HG02938 (cell line): ENCODE data around the gene LPP.

Experiments
- ATAC-seq: cut with Tn5 transposase; IDR thresholded peaks from one replicate; pipeline ENCODE4 v1.9.1; 2021; ENCODE audit warnings: mild to moderate bottlenecking, moderate library complexity; ENCODE audit not compliant: unreplicated experiment

Gene LPP

DNA sequence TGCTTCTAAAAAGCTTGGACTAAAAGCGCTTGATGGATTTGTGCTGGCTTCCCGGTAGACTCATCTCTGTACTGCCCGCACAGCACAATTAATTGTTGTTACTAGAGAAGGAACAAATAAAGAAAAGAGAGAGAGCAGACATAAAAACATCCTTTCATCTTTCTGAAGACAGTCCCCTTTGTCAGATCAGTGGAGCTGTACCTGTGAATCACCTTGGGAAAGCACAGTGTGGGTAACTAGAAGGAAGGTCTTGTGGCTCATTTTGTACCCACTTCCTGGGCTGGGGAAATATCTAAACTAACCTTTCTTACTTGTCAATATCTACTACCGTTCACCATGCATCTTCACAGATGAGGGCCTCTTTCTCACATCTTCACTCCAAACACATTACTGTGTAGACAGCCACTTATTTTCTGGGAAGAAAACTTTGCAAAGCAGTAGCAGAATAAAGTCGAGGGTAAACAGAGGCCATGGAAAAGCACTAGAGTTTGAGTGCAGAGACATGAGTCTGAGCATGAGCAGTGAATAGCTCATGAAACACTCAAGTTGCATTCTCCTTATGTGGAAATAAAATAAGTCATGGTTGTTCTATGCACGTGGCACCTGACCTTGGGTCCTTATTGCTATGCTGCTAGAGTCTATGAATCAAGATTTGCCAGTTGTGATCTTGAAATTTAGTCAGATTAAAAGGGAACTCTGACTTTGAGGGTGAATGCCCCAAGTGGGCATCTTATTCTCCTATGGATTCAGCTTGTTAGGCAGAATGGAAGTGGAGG lies 169.3 kb downstream of the LPP start:
- ATAC-seq, result no peak

DNA sequence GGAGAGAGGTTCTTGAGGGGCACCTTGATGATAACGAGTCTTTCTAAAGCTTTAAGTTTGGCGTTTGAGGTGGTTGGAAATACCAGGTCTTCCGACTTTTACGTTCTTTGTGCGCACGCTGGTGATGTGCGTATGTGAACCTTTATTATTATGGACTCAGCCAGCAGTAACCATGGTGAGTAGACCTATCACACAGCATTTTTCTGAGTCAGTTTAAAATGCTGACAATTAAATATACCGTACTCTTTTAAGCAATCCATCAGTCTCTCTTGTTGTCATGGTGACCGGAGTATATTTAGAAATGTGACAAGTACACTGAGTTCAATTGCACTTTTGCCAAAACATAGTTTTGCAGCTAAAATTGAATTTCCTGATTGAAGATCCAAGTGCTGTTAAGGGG lies 172.2 kb downstream of the LPP start:
- no peak for ATAC-seq

GRCh38 chr3:188326968-188327367 lies 173.0 kb downstream of the LPP start:
- ATAC-seq, result no peak

- ATAC-seq, result no peak
Measured at GRCh38 chr3:188327433-188327832, 173.5 kb downstream of the LPP start.

GRCh38 chr3:188330138-188330537 lies 176.2 kb downstream of the LPP start:
- no peak for ATAC-seq

DNA sequence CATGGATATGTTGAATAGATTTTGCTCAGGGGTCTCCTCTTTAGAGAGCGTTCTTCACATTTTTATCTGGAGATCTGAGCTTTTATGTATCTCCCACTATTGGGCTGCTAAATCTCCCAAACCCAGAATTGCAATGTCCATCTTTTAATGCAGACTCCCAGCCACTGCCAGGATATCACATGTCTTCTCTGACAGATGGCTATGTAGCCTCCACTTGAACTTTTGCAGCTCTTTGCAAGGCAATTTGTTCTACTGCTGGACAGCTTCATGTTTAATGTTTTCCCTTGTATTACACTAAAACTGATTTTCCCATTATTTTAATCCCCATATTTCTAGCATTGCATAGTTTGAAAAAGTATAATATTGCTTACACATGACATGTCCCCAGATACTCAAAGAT lies 177.2 kb downstream of the LPP start:
- ATAC-seq, result no peak

- no peak for ATAC-seq
Measured at GRCh38 chr3:188332085-188332484, 178.1 kb downstream of the LPP start.

GRCh38 chr3:188335656-188336055 lies 181.7 kb downstream of the LPP start:
- no peak for ATAC-seq

DNA sequence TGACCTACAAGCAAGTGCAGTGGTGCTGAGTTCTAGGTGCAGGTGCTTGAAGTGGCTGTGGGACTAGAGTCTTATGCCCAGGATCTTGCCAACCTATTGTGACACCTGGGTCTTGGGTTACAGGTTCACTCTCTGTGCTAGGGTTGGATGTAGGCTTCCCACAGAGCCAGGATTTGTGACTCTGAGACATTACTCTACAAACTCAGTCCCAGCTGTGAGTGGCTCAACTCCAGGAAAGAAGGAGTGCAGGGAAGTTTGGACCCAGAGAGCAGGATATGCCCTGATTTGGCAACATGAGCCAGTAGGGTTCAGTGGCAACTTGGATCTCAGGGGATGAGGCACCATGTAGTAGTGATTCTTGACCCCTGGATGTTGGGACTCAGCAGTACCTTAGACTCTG lies 182.2 kb downstream of the LPP start:
- ATAC-seq, result no peak

DNA sequence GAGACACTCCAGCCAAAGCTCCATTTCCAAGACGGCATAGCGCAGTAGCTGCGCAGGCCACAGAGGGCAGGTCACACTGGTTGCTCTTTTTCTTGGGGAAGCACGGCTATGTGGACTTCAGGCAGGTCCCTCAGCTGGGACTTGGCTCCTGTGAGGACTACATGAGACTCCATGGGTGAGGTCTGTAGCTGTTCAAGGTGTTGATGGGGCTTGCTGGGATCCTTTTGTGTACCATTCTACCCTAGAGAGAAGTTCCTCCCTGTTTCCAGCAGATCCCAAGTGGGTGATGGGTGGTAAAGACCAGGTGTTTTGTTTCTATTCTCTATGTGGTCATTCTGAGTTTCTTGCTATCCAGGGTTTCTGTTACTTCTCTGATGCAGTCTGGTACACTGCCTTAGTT lies 183.3 kb downstream of the LPP start:
- no peak for ATAC-seq

DNA sequence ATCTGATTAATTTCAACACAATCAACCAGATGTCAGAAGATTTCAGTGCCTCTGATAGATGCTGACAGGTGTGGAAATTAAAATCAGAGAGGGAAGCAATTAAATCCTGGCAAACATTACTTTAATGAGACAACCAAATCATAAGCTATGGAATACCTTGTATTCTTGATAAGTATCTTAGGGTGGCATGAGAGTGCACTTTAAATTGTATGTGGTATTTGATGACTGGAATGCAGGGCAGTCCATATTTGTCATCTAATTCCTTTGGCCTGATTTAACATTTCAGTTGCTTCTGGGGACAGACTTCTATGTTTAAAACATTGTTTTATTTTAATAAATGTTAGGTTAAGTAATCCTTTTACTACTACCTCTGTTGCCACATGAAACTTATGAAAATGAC lies 184.1 kb downstream of the LPP start:
- ATAC-seq, result no peak

DNA sequence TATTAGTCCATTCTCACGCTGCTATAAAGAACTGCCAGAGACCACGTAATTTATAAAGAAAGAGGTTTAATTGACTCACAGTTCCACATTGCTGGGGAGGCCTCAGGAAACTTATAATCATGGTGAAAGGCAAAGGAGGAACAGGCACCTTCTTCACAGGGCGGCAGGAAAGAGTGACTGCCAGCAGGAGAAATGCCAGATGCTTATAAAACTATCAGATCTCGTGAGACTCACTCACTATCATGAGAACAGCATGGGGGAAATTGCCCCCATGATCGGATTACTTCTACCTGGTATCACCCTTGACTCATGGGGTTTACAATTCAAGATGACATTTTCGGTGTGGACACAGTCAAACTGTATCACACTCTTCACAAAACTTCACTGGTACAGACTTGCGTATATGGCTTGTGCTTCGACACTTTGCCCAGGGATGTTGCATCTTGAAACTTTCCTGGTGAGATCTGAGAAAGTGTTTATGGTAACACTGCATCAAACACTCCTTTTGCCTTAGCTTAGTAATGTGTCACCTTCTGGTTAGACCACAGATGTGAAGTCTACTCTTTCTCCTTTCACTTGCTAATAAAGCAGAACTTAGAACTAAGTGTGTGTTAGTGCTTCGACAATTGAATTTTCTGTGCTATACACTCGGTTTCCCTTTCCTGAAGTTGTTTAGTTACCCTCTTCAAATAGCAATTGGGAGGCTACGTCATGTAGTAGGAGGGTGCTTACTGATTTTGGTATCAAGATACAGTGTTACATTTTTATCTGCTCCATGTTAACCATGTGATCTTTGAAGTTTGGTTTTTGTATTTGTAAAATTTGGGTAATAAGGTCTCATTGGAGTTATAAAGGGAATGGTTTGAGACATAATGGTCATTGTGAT lies 185.7 kb downstream of the LPP start:
- ATAC-seq, result peak; percentile 88

- no peak for ATAC-seq
Measured at GRCh38 chr3:188341501-188341900, 187.5 kb downstream of the LPP start.

- ATAC-seq, result peak; percentile 53
Measured at GRCh38 chr3:188342991-188343732, 189.2 kb downstream of the LPP start.

GRCh38 chr3:188343894-188344293 lies 189.9 kb downstream of the LPP start:
- ATAC-seq, result no peak

DNA sequence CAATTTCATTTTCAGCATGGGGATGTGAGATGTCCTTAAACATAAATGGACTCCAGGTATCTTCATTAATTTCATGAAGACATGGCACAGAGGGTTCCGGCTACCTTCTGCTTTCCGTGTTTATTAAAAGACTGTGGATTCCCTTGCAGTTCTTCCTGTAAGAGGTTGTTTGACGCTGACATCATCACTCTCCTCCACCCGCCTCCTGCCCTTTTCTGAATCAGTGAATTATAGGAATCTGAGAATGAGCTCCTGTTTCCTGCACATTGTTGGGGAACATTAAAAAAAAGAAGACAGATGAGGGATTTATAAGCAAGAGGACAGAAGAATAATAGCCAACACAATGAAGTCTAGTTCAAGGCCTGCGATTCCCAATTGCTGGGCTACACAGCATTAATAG lies 191.3 kb downstream of the LPP start:
- ATAC-seq, result no peak

GRCh38 chr3:188348435-188349244 lies 194.7 kb downstream of the LPP start:
- no peak for ATAC-seq

GRCh38 chr3:188349351-188349901 lies 195.5 kb downstream of the LPP start:
- no peak for ATAC-seq

DNA sequence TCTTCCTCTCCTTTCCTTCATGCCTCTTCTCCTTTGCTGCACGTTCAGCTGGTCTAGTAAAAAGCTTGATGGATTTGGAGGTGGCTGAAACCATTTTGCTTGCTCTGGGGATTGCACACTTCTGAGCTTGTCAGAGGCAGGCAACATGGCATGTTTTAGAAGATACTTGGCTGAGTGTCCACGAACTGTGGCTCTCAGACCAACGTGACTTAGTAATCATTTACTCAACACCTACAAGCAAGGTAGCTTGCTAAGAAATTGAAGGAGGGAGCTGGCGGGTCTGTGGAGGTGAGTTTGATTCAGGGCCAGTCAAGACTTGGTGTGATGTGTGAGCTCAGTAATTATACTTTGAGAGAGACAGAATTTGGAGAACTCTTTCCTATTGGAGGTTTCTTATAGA lies 196.0 kb downstream of the LPP start:
- no peak for ATAC-seq

DNA sequence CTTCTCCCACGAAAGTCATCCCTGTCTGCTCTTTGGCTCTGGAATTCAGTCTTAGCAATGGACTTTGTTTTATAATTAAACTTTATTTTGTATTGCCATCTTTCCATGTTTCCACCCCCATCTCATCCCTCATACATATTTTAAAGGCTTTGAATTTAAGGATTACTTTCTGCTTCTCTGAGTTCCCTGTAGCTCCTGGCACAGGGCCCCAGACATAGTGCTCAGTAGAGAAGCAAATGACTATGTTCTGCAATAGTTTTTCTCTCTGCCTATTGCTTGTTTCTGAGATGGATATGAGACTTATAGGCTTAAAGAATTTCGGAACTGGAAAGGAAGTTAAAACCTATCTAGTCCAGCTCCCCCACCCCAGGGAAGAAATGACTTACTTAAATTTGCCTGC lies 197.0 kb downstream of the LPP start:
- ATAC-seq, result no peak
